ENCODE results near the gene USP53. TPM values are rescaled to one million over a fixed set of nuclear protein-coding genes. Genes with fewer than 3 reads are reported as not detected.

The USP53 gene
- total RNA-seq, 1 donor, result 148 TPM

- peak; percentile 70 for DNase-seq (ENCODE audit: low read depth)
- no peak for TF ChIP-seq CTCF (IDR thresholded peaks at IDR 0.05; ENCODE audit: insufficient read depth, low read depth, low read length)
- no peak overlapping the region for H3K4me3 ChIP-seq (ENCODE audit: low read depth, low read length)
Measured at GRCh38 chr4:119189638-119190037, 22.9 kb upstream of the USP53 start.

- TF ChIP-seq CTCF (IDR thresholded peaks at IDR 0.05; ENCODE audit: insufficient read depth, low read depth, low read length), result no peak
- no peak overlapping the region for H3K4me3 ChIP-seq (ENCODE audit: low read depth, low read length)
- no peak for DNase-seq (ENCODE audit: low read depth)
Measured at GRCh38 chr4:119190354-119190753, 22.2 kb upstream of the USP53 start.

GRCh38 chr4:119191505-119191904, 21.0 kb upstream of the USP53 start:
- no peak overlapping the region for H3K4me3 ChIP-seq (ENCODE audit: low read depth, low read length)
- DNase-seq (ENCODE audit: low read depth), result no peak
- TF ChIP-seq CTCF (IDR thresholded peaks at IDR 0.05; ENCODE audit: insufficient read depth, low read depth, low read length), result no peak

GRCh38 chr4:119197772-119198212, 14.7 kb upstream of the USP53 start:
- no peak overlapping the region for H3K4me3 ChIP-seq (ENCODE audit: low read depth, low read length)
- no peak for TF ChIP-seq CTCF (IDR thresholded peaks at IDR 0.05; ENCODE audit: insufficient read depth, low read depth, low read length)
- DNase-seq (ENCODE audit: low read depth), result no peak

GRCh38 chr4:119204916-119205315, 7.6 kb upstream of the USP53 start:
- TF ChIP-seq CTCF (IDR thresholded peaks at IDR 0.05; ENCODE audit: insufficient read depth, low read depth, low read length), result no peak
- no peak for DNase-seq (ENCODE audit: low read depth)
- H3K4me3 ChIP-seq (ENCODE audit: low read depth, low read length), result no peak overlapping the region

- DNase-seq (ENCODE audit: low read depth), result no peak
- H3K4me3 ChIP-seq (ENCODE audit: low read depth, low read length), result no peak overlapping the region
- TF ChIP-seq CTCF (IDR thresholded peaks at IDR 0.05; ENCODE audit: insufficient read depth, low read depth, low read length), result no peak
Measured at GRCh38 chr4:119205690-119206089, 6.8 kb upstream of the USP53 start.

GRCh38 chr4:119206178-119206577, 6.3 kb upstream of the USP53 start:
- no peak for DNase-seq (ENCODE audit: low read depth)
- TF ChIP-seq CTCF (IDR thresholded peaks at IDR 0.05; ENCODE audit: insufficient read depth, low read depth, low read length), result no peak
- H3K4me3 ChIP-seq (ENCODE audit: low read depth, low read length), result no peak overlapping the region
